COR-L47 (cell line): ENCODE data around the gene HS1BP3.

ENCODE experiments used
- DNase-seq: peaks from one replicate; lab custom pipeline; 2025; lab: John Stamatoyannopoulos, UW

The HS1BP3 gene

GRCh38 chr2:20570249-20570648 lies 80.6 kb downstream of the HS1BP3 start:
- DNase-seq: no peak

DNA sequence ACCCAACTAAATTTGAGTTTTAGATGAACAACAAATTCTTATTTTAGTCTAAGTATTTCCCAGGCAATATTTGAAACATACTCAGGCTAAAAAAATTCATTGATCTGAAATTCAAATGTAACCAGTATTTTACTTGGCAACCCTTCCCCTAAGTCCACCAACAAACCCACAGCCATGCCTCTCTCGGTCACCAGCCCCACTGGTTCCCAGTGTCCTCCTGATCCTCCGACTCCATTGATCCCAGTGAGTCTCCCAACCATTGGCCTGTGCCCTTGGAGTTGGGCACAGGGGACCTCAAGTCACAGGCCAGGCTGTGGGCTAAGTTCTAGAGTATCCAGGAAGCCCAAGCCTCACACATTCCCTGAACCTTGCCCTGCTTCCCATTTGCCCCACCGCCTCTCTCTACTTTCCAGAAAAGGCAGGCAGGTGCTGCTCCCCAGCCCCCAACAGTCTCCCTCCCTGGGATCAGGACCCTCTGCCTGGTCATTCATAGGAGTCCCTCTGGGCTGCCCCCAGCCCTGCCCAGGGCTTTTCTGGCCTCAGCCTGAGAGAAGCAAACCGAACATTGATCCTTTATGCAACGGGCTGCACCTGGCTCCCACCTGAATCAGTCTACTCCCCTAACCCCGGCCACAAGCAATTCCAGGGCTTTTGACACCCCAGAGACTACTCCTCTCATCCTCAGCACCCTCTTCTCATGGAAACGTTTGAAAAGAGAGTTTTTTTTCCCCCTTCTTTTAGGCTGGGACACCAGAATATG lies 81.3 kb downstream of the HS1BP3 start:
- no peak for DNase-seq

- no peak for DNase-seq
Measured at GRCh38 chr2:20568501-20569463, 82.1 kb downstream of the HS1BP3 start.

GRCh38 chr2:20567926-20568179 lies 83.0 kb downstream of the HS1BP3 start:
- no peak for DNase-seq
